GM21576 (cell line): Measurements from ENCODE around the gene TNFRSF1B.

Experiments used
- ATAC-seq: cut with Tn5 transposase; IDR thresholded peaks from one replicate; pipeline ENCODE4 v1.9.1; 2021; ENCODE audit warnings: mild to moderate bottlenecking, moderate library complexity; ENCODE audit not compliant: unreplicated experiment

The TNFRSF1B gene

GRCh38 chr1:12188657-12189327 is 22.0 kb downstream of the TNFRSF1B start:
- no peak for ATAC-seq

- no peak for ATAC-seq
These were observed 22.5 kb downstream of the TNFRSF1B start for GRCh38 chr1:12189328-12189682.

DNA sequence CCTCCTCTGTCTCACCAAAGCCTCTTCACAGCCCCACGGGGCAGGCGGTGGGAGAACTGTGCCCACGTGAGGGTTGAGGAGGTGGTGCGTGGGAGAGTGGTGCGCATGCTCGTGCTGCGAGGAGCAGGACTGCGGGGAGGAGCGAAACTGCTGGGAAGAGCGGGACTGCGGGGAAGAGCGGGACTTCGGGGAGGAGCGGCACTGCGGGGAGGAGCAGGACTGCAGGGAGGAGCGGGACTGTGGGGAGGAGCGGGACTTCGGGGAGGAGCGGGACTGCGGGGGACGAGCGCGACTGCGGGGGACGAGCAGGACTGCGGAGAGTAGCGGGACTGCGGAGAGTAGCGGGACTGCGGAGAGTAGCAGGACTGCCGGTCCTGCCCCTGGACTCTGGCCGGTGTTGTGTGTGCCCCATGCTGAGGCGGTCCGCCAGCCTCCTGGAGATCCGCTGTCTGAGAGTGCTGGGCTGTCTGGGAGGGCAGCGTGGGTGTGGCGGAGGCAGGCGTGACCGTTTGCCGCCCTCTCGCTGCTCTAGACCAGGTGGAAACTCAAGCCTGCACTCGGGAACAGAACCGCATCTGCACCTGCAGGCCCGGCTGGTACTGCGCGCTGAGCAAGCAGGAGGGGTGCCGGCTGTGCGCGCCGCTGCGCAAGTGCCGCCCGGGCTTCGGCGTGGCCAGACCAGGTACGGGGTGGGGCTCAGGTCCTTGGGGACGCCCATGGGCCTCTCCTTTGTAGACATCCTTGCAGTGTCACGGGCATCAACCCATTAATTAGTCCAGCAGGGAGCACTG is 24.6 kb downstream of the TNFRSF1B start:
- ATAC-seq, result no peak

GRCh38 chr1:12194666-12195216 is 27.9 kb downstream of the TNFRSF1B start:
- no peak for ATAC-seq

DNA sequence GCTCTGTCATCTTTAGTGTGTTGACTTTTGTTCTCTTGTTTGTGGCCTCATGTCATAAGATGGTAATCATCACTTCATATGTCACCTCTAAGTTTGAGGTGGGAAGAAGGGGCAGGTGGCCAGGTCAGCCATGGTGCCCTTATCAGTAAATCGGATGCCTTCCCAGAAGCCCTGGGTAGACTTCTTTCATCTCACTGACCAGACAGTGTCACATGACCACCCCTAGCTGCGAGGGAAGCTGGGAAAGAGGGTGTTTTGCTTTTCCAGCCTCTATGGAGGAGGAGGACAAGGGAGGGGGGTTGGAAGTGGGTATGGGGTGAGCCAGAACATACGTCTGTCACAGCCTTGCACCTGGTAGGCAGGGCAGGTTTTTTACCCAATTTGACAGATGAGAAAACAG is 28.6 kb downstream of the TNFRSF1B start:
- no peak for ATAC-seq

- ATAC-seq, result no peak
These were observed 30.1 kb downstream of the TNFRSF1B start for GRCh38 chr1:12196641-12197482.

- ATAC-seq, result no peak
These were observed 30.7 kb downstream of the TNFRSF1B start for GRCh38 chr1:12197483-12197880.

DNA sequence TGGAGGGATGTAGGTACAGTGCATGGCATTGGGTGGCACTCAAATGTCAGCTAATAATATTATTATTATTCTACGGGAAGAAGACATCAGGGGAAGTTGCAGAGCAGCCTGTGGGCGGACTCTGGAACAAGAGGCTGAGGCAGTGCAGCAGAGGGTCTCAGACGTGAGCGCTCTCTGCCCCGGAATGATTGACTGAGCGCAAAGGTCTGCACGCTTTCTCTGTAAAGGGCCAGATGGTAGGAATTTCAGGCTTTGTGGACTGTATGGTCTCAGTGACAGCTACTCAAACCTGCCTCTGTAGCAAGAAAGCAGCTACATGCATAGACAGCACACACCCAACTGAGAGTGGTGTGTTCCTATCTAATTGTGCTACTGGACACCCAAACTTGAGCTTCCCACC is 33.4 kb downstream of the TNFRSF1B start:
- no peak for ATAC-seq

DNA sequence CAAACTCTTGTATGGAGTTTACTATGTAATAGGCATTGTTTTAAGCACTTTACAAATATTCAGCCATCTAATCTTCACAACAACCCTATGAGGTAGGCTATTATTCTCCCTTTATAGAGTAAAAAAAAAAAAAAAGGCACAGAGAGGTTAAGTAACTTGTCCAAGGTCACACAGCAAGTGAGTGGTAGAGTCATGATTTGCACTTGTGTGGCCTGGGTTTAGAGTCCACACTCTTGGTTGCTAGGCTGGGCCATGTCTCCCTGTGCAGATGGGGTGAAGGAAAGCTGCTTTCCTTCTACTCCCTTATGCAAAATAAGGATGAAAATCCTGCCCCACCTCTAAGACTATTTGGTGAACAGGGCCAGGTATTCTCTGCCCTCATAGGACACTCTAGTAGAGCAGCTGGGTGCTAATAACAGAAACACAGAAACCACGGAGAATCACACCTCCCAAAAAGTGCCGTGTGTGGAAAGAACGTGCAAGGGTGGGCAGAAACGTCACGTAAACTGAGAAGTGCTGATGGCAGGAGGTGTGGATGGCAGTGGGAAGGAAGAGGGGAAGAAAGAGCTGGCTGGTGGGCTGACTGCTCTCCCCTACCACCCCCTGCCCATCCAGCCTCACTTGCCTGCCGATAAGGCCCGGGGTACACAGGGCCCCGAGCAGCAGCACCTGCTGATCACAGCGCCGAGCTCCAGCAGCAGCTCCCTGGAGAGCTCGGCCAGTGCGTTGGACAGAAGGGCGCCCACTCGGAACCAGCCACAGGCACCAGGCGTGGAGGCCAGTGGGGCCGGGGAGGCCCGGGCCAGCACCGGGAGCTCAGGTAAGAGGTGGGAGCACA is 34.8 kb downstream of the TNFRSF1B start:
- ATAC-seq, result no peak

DNA sequence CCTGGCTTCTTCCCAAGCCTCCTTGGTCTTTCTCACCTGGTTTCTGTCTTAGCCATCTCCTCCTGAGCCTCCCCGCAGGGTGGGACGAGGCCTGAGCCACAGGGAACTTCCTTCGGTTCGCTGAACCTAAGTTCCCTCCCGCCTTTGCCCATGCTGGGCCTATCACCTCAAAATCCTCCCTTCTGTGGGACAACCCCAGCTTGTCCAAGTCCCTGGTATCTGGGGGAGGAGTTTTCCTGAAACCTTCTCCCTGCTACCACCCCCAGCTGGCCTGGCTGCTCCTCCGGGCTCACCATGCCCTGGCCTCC is 35.4 kb downstream of the TNFRSF1B start:
- ATAC-seq, result no peak

DNA sequence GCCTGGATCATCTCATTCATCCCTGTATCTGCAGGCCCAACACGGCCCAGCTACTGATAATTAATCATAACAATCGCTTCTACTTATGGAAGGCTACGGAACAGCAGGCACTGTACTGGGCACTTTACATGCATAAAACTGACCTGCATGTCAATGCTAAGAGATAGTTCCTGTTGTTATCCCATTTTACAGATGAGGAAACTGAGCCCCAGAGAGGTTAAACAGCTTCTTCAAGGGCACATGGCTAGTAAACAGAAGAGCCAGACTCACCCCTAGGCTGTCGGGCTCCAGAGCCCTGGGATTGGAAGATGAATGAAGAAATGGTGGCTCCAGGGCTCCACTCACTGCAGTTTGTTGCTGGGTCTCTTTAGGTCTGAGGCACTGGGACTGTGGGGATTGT is 35.8 kb downstream of the TNFRSF1B start:
- ATAC-seq, result no peak

DNA sequence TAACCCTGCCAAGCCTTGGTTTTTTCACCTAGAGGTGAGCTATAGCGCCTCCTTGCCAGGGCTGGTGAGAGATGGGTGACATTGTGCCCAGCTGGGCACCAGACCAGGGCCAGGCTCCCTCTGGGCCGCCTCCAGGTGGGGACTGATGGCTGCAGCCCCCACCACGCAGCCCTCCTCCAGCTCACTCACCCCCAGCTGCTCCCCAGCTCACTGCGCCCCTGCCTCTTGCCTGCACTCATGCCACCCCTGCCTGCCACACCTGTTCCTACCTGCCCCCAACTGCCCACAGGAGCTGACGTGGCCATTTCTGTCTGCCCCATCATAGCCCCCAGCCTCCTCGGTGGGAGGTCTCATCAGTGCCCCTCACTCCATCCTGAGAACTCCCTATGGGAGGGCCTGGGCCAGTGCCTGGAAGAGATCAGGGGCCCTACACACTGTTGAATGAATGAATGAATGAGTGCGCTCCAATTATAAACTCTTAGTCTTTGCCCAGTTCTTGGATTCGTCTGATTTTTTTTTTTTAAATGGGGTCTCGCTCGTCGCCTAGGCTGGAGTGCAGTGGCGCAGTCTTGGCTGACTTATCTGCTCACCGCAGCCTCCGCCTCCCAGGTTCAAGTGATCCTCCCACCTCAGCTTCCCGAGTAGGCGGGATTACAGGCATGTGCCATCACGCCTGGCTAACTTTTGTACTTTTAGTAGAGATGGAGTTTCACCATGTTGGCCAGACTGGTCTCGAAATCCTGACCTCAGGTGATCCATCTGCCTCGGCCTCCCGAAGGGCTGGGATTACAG is 36.6 kb downstream of the TNFRSF1B start:
- ATAC-seq, result no peak

GRCh38 chr1:12204140-12204539 is 37.3 kb downstream of the TNFRSF1B start:
- no peak for ATAC-seq

DNA sequence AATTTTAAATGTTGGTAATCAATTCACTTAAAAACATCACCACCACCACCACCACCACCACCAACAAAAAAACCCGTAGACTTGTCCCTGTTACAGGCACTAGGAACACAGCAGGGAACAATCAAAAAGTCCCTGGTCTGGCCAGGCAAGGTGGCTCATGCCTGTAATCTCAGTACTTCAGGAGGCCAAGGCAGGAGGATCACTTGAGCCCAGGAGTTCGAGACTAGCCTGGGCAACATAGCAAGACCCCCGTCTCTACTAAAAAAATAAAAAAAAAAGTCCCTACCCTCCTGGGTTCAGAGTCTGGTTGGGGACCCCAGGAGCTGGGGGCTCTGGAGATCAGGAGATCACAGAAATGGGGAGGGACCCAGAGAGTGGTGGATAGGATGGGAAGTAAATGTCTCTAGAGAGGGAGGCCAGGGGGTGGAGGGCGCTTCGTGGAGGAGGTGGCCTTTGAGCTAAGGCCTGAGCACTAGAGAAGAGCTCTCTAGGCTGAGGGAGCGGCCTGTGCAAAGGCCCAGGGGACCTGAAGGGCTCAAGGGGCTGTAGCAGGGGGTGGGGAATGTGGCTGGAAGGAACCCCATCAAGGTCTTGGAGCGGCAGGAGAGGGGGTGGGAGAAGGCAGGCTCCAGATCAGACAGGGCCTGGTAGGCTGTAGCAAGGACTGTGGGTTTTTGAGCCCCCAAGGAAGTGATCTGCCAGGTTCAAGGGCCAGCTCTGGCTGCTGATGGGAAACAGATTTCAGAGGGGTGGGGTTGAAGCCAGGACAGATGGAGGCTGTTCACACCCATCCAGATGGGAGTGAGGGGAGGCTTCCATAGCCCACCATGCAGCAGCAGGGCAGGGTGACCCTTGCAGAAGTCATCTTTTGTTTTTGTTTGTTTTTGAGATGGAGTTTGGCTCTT is 38.2 kb downstream of the TNFRSF1B start:
- ATAC-seq, result no peak

DNA sequence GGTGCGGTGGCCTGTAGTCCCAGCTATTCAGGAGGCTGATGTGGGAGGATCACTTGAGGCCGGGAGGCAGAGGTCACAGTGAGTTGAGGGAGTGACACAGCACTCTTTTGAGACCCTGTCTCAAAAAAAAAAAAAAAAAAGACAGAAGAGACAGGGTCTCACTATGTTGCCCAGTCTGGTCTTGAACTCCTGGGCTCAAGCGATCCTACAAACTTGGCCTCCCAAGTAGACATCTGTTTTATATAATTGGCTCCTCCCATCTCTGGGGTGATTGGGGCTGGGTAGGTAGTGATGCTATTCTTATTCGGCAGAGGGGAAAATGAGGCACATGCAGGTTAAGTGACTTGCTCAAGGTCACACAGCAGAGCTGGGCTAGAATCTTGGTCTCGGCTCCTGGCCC is 39.4 kb downstream of the TNFRSF1B start:
- no peak for ATAC-seq

GRCh38 chr1:12206792-12207424 is 40.1 kb downstream of the TNFRSF1B start:
- no peak for ATAC-seq

- ATAC-seq, result no peak
These were observed 41.5 kb downstream of the TNFRSF1B start for GRCh38 chr1:12208271-12208670.

- peak; percentile 39 for ATAC-seq
These were observed 42.1 kb downstream of the TNFRSF1B start for GRCh38 chr1:12208764-12209494.
